Measurements from ENCODE around the gene APLNR.
"Not testable (repeated sequence)": the region's sequence is repeated elsewhere in the genome, so short reads cannot be mapped to it uniquely, and the experiment has no call there.

The APLNR gene

DNA sequence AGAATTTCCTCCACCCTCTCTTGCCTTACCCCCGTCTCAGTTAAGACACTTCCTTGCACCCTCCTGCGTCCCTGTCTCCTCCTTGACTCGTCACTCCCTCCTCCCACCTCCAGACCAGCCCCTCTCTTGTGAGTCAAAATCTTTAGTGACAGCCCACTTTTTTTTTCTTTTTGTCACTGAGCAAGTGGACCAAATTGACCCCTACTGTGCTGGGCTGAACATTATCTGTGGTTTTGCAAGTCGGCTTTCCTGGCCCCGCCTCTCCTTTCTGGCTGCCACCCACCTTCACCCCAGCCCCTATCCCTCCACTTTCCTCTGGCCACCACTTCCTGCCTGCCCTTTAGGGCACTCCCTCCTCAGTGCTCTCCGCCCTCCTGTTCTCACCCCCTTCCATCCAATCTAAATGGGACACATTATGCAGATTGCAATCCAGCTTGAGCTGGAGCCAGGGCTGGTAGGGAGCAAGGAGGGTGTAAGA lies at the start of gene APLNR:
Gene APLNR, minus strand, starts transcription at position 47 of the 478 bp plus-strand sequence. CDS start 246 bp downstream, outside the sequence.
- no peak for DNase-seq
- in situ Hi-C loops (cut with HindIII; ENCODE audit: low pct_ligation_motif_present, low pct_unique_long_range_greater_than_20kb, low sequenced_read_pairs), result no loop called here

GRCh38 chr11:57283231-57283990 lies 46.4 kb upstream of the APLNR start:
- in situ Hi-C loops (cut with HindIII; ENCODE audit: low pct_ligation_motif_present, low pct_unique_long_range_greater_than_20kb, low sequenced_read_pairs), result no loop called here
- no peak for DNase-seq

- in situ Hi-C loops (cut with HindIII; ENCODE audit: low pct_ligation_motif_present, low pct_unique_long_range_greater_than_20kb, low sequenced_read_pairs); DNase-seq: not testable (repeated sequence)
These were observed 44.5 kb upstream of the APLNR start for GRCh38 chr11:57281546-57281945.

DNA sequence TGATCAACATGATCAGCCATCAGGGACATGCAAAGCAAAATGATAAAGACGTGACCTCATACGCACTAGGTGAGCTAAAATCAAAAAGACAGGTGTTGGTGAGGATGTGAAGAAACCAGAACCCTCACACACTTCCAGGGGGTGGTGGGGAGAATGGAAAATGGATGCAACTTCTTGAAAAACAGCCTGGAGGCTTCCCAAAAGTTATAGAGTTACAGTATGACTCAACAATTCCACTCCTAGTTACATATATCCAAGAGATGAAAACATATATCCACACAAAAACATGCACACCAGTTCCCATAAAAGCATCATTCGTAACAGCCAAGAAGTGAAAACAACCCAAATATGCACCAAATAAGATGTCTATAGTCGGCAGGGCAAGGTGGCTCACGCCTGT lies 42.1 kb upstream of the APLNR start:
- in situ Hi-C loops (cut with HindIII; ENCODE audit: low pct_ligation_motif_present, low pct_unique_long_range_greater_than_20kb, low sequenced_read_pairs), result no loop called here
- no peak for DNase-seq

DNA sequence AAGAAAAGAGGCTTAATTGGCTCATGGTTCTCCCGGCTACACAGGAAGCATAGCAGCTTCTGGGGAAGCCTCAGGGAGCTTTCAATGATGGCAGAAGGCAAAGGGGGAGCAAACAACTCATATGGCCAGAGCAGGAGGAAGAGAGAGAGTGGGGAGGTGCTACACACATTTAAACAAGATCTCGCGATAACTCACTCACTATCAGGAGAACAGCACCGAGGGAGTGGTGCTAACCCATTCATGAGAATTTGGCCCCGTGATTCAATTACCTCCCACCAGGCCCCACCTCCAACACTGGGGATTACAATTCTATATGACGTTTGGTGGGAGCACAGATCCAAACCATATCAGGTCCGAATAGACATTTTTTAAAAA lies 41.7 kb upstream of the APLNR start:
- no peak for DNase-seq
- in situ Hi-C loops (cut with HindIII; ENCODE audit: low pct_ligation_motif_present, low pct_unique_long_range_greater_than_20kb, low sequenced_read_pairs), result no loop called here

DNA sequence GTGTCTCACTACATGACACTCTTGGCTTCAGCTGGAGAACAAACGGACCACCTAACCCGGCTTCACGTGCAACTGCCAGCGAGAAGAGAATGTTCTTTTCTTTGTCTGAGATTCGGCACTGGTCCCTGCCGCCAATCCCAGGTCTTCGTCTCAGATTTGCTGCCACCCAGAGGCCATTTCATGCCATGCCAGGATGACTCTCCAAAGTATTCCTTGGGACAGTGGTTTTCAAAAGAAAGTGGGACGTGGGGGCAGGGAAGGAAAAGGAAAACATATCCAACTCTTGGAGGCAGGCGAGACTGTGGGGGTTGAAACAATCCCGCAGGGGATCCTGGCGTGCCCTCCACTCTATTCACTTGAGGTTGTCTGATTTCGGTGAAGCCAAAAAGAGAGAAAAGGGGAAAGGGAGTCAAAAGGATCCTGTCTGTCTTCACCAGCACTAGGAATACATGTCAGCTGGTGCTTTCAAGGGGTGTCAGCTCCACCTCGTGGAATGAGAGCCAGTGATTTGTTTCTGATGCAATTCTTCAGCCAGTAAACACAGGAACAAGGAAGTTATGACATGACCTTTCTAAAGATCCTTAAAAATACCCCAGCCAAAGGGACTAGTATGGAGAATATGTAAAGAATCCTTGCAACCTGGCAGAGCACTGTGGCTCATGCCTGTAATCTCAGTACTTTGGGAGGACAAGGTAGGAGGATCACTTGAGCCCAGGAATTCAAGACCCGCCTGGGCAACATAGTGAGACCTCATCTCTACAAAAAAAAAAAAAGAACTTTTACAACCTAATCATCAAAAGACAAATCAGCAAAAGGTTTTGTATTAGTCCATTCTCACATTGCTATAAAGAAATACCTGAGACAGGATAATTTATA lies 41.0 kb upstream of the APLNR start:
- peak; percentile 76 for DNase-seq
- in situ Hi-C loops (cut with HindIII; ENCODE audit: low pct_ligation_motif_present, low pct_unique_long_range_greater_than_20kb, low sequenced_read_pairs), result no loop called here

- in situ Hi-C loops (cut with HindIII; ENCODE audit: low pct_ligation_motif_present, low pct_unique_long_range_greater_than_20kb, low sequenced_read_pairs), result no loop called here
- no peak for DNase-seq
These were observed 40.1 kb upstream of the APLNR start for GRCh38 chr11:57276971-57277675.

DNA sequence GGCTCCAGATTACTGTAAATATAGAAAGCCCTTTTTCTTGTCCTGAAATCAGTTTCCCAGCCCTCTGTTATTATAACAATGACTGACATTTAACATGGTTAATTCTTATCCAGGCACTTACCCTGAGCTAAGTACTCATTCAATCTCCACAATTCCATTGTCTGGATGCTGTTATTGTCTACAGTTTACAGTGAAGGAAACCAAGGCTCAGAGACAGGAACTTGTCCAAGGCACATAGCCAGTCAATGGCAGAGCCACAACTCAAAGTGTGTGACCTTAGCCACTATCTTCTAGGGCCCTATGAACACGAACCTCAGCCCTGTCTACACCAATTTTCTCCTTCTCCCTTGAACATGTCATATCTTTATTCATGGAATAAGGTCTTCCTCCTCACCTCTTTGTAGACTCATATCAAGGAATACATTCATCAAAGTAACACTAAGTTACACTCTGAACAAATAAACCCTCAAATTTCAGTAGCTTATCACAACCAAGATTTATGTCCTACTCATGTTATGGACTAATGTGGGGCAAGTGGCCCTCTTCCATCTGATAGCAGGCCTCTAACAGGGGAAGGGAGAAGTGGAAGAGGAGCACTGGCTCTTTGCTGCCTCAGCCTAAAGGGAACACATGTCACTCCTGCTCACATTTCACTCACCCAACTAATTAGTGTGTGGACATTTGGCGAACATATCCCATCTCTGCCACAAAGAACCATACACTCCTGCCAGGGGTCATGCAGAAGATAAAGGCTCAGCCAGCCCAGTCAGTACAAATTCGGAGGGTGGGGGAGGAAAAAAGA lies 39.3 kb upstream of the APLNR start:
- in situ Hi-C loops (cut with HindIII; ENCODE audit: low pct_ligation_motif_present, low pct_unique_long_range_greater_than_20kb, low sequenced_read_pairs), result no loop called here
- no peak for DNase-seq

DNA sequence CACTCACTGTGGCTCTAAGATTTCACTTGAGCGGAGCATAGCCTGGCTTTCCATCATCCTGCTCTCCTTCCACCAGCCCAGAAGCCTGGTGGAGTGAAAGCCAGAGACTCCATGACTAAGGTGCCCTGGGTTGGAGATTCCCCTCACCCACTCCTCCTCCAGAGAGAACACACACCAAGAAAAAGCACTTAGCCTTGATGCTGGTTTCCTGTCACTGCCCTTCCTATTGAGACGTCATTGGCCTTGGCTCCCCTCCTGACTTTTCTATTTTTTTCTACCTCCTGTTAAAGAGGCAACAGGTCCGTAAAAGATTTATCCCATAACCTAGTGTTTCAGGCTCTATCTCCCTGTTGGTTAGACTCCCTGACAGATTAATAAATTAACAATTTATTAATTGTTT lies 38.5 kb upstream of the APLNR start:
- in situ Hi-C loops (cut with HindIII; ENCODE audit: low pct_ligation_motif_present, low pct_unique_long_range_greater_than_20kb, low sequenced_read_pairs), result no loop called here
- DNase-seq, result no peak

GRCh38 chr11:57274904-57275498 lies 38.0 kb upstream of the APLNR start:
- in situ Hi-C loops (cut with HindIII; ENCODE audit: low pct_ligation_motif_present, low pct_unique_long_range_greater_than_20kb, low sequenced_read_pairs), result no loop called here
- DNase-seq, result no peak

- in situ Hi-C loops (cut with HindIII; ENCODE audit: low pct_ligation_motif_present, low pct_unique_long_range_greater_than_20kb, low sequenced_read_pairs), result no loop called here
- DNase-seq, result no peak
These were observed 36.5 kb upstream of the APLNR start for GRCh38 chr11:57273448-57274058.

DNA sequence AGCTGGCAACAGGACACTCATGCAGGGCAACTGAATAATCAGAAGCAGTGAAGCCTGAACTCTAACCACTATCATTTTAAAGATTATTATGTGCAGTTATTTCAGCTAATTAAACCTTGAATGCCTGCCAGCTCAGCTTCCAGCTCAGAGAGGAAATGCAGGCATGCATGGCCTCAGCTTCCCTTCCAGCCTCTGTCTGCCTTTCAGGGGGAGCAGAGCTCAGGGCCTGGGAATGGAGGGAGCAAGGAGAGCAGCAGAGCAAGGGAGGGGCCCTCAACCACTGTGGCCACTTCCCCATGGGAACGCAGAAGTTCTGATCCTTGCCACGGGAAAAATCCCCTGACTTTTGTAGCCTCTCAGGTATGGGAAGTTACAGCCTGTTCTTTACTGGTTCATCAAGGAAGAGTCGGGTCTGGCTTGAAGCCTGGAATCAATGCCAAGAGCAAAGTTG lies 32.5 kb upstream of the APLNR start:
- in situ Hi-C loops (cut with HindIII; ENCODE audit: low pct_ligation_motif_present, low pct_unique_long_range_greater_than_20kb, low sequenced_read_pairs), result no loop called here
- no peak for DNase-seq

- in situ Hi-C loops (cut with HindIII; ENCODE audit: low pct_ligation_motif_present, low pct_unique_long_range_greater_than_20kb, low sequenced_read_pairs), result no loop called here
- DNase-seq, result no peak
These were observed 29.1 kb upstream of the APLNR start for GRCh38 chr11:57266157-57266556.

GRCh38 chr11:57263351-57263750 lies 26.3 kb upstream of the APLNR start:
- no peak for DNase-seq
- in situ Hi-C loops (cut with HindIII; ENCODE audit: low pct_ligation_motif_present, low pct_unique_long_range_greater_than_20kb, low sequenced_read_pairs), result no loop called here

DNA sequence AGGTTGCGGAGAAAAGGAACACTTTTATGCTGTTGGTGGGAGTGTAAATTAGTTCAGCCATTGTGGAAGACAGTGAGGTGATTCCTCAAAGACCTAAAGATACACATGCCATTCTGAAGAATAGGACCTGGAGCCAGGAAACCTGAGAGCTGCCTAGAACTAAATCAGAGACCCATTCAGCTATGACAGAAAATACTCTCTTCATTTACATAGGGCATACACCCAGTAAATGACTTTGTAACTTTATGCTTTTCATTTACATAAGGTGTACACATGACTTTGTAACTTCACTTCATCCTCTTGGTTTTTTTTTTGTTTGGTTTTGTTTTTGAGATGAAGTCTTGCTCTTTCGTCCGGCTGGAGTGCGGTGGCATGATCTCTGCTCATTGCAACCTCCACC lies 25.1 kb upstream of the APLNR start:
- DNase-seq, result no peak
- in situ Hi-C loops (cut with HindIII; ENCODE audit: low pct_ligation_motif_present, low pct_unique_long_range_greater_than_20kb, low sequenced_read_pairs), result no loop called here

GRCh38 chr11:57260937-57261783 lies 24.1 kb upstream of the APLNR start:
- no peak for DNase-seq
- in situ Hi-C loops (cut with HindIII; ENCODE audit: low pct_ligation_motif_present, low pct_unique_long_range_greater_than_20kb, low sequenced_read_pairs), result no loop called here

GRCh38 chr11:57256119-57256518 lies 19.1 kb upstream of the APLNR start:
- in situ Hi-C loops (cut with HindIII; ENCODE audit: low pct_ligation_motif_present, low pct_unique_long_range_greater_than_20kb, low sequenced_read_pairs), result no loop called here
- DNase-seq, result no peak
